HG03039 (cell line): ENCODE measurements around the gene POLRMT.
A peak's percentile ranks its signal among the peaks of the same experiment; 100 is the strongest.

Source experiments
- ATAC-seq: cut with Tn5 transposase; IDR thresholded peaks from one replicate; pipeline ENCODE4 v1.9.1; 2021; ENCODE audit warnings: mild to moderate bottlenecking, moderate library complexity; ENCODE audit not compliant: unreplicated experiment

Gene POLRMT

GRCh38 chr19:663682-664117 lies 30.4 kb upstream of the POLRMT start:
- ATAC-seq, result no peak

GRCh38 chr19:662962-663681 lies 29.8 kb upstream of the POLRMT start, which contains the start of gene RNF126:
RNF126 (minus strand) TSS chr19:663214; CDS start chr19:663121, 93 bp downstream.
- ATAC-seq, result peak; percentile 47

- ATAC-seq, result peak; percentile 13
Measured at GRCh38 chr19:662207-662961, 29.0 kb upstream of the POLRMT start.

- ATAC-seq, result no peak
Measured at GRCh38 chr19:661427-662196, 28.3 kb upstream of the POLRMT start.

- ATAC-seq, result no peak
Measured at GRCh38 chr19:660793-661426, 27.6 kb upstream of the POLRMT start.

GRCh38 chr19:658916-659839 lies 25.8 kb upstream of the POLRMT start:
- no peak for ATAC-seq

- ATAC-seq, result no peak
Measured at GRCh38 chr19:658059-658839, 24.9 kb upstream of the POLRMT start.

GRCh38 chr19:657611-658010 lies 24.3 kb upstream of the POLRMT start:
- ATAC-seq, result no peak

- ATAC-seq, result no peak
Measured at GRCh38 chr19:656751-657559, 23.6 kb upstream of the POLRMT start.

- ATAC-seq, result no peak
Measured at GRCh38 chr19:655691-656090, 22.4 kb upstream of the POLRMT start.

GRCh38 chr19:653425-653824 lies 20.1 kb upstream of the POLRMT start:
- ATAC-seq, result no peak

GRCh38 chr19:652467-653389 lies 19.4 kb upstream of the POLRMT start:
- no peak for ATAC-seq

- no peak for ATAC-seq
Measured at GRCh38 chr19:651991-652390, 18.7 kb upstream of the POLRMT start.

GRCh38 chr19:651114-651818 lies 17.9 kb upstream of the POLRMT start:
- no peak for ATAC-seq

- ATAC-seq, result no peak
Measured at GRCh38 chr19:650121-650520, 16.8 kb upstream of the POLRMT start.

GRCh38 chr19:648904-649801 lies 15.8 kb upstream of the POLRMT start:
- no peak for ATAC-seq
